ENCODE measurements around the gene TNIK.

DNA sequence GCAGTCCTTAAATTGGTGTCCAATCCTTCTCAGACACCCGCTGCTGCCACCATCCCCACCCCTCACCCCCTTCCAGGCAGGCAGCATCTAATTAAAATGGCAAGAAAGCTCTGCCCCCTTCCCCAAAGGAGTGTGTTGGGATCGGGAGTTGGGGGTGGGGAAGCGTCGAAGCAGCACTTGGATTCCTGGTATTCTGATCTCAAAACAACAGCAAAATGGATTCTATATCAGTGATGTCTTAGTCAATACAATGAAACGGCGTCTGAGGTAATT is 1.4 kb downstream of the TNIK start:
- TF ChIP-seq, protein P1, sequence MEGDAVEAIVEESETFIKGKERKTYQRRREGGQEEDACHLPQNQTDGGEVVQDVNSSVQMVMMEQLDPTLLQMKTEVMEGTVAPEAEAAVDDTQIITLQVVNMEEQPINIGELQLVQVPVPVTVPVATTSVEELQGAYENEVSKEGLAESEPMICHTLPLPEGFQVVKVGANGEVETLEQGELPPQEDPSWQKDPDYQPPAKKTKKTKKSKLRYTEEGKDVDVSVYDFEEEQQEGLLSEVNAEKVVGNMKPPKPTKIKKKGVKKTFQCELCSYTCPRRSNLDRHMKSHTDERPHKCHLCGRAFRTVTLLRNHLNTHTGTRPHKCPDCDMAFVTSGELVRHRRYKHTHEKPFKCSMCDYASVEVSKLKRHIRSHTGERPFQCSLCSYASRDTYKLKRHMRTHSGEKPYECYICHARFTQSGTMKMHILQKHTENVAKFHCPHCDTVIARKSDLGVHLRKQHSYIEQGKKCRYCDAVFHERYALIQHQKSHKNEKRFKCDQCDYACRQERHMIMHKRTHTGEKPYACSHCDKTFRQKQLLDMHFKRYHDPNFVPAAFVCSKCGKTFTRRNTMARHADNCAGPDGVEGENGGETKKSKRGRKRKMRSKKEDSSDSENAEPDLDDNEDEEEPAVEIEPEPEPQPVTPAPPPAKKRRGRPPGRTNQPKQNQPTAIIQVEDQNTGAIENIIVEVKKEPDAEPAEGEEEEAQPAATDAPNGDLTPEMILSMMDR (IDR thresholded peaks at IDR 0.05): no peak
- TF ChIP-seq POLR2A (IDR thresholded peaks at IDR 0.05) (no peak), EP300 (IDR thresholded peaks at IDR 0.05) (no peak), POLR2AphosphoS5 (IDR thresholded peaks at IDR 0.05) (no peak)

All from stomach (tissue), 4 donors.